ENCODE measurements around the gene JAG1. TPM values are rescaled to one million over a fixed set of nuclear protein-coding genes. Genes with fewer than 3 reads are reported as not detected.

JAG1 gene
- total and polyA plus RNA-seq, 2 donors (not counting 3 experiments of a cell fraction or from before 2014, with no cell fraction given), result 19.7 to 37.0 TPM

GRCh38 chr20:10643560-10643873, 30.3 kb downstream of the JAG1 start:
- no peaks in the 10 kb centered on the region for H3K9me3 ChIP-seq (replicated peaks; ENCODE audit: control insufficient read depth, insufficient read depth, low read length)
- intact Hi-C loops (cut with micrococcal nuclease) (no loop called here), dilution Hi-C loops (cut with MboI; ENCODE audit: extremely low pct_ligation_motif_present, low sequenced_read_pairs) (no loop called here)
- TF ChIP-seq EZH2 (IDR thresholded peaks at IDR 0.05; ENCODE audit: borderline replicate concordance, low read depth, low read length, severe bottlenecking) (no peak), POLR2AphosphoS5 (IDR thresholded peaks at IDR 0.05; ENCODE audit: insufficient read depth, low read depth, low read length) (no peak), MYC (IDR thresholded peaks at IDR 0.05; ENCODE audit: low read depth, low read length) (no peak), GATA2 (IDR thresholded peaks at IDR 0.05; ENCODE audit: insufficient read depth, insufficient read length, low read depth, low read length) (no peak), CTCF (IDR thresholded peaks at IDR 0.05; ENCODE audit: extremely low read depth in 1 of 2, insufficient read depth in 1 of 2, low read depth in 1 of 2, low read length in 2 of 2) (no peak), MAX (IDR thresholded peaks at IDR 0.05; ENCODE audit: insufficient read depth, insufficient read length) (no peak), POLR2A (IDR thresholded peaks at IDR 0.05; ENCODE audit: low read depth, low read length) (no peak), JUN (IDR thresholded peaks at IDR 0.05; ENCODE audit: borderline replicate concordance, insufficient read depth, insufficient read length, low read depth) (no peak), FOS (IDR thresholded peaks at IDR 0.05; ENCODE audit: borderline replicate concordance, insufficient read depth, low read length) (no peak)
- no TSS peak for BruUV-seq (replicated peaks)
- DNase-seq (ENCODE audit: low read depth, low spot score) (no peak), FAIRE-seq (no peak)
- peaks cover 16 to 71% of the 10 kb centered on the region in 2 experiments for H3K36me3 ChIP-seq (ENCODE audit: control insufficient read depth in 2 of 2, extremely low read depth in 1 of 2, insufficient read depth in 2 of 2, low read length in 2 of 2)
- H2AFZ ChIP-seq (ENCODE audit: low read depth, low read length), result no peak overlapping the region
- POLR2A ChIA-PET, result no interaction called here
- CTCF ChIA-PET, result no interaction called here
- H3K9ac ChIP-seq (replicated peaks; ENCODE audit: extremely low read depth, insufficient read depth, low read length), result no peak overlapping the region
- H3K4me2 ChIP-seq (ENCODE audit: insufficient read depth, low read length), result no peak overlapping the region
- H3K27ac ChIP-seq (ENCODE audit: insufficient read depth, low read depth, low read length), result no peak overlapping the region
- H3K79me2 ChIP-seq (ENCODE audit: control insufficient read depth, insufficient read depth, low read length), result no peaks in the 10 kb centered on the region
- H3K4me3 ChIP-seq (replicated peaks in 1 of 3; ENCODE audit: insufficient read depth in 1 of 3, low read depth in 1 of 3, low read length in 3 of 3), result no peak overlapping the region
- peaks cover 6% of the 10 kb centered on the region for H3K4me1 ChIP-seq (ENCODE audit: control insufficient read depth, extremely low read depth, insufficient read depth, low read length)
- no peaks in the 10 kb centered on the region for H4K20me1 ChIP-seq (replicated peaks; ENCODE audit: control insufficient read depth, extremely low read depth, insufficient read depth, low read length)
- no peaks in the 10 kb centered on the region for H3K9me1 ChIP-seq (replicated peaks; ENCODE audit: control insufficient read depth, extremely low read depth, insufficient read depth, low read length)
- H3K27me3 ChIP-seq (ENCODE audit: control insufficient read depth in 2 of 2, insufficient read depth in 2 of 2, low read length in 2 of 2), result no peaks in the 10 kb centered on the region

Measured in endothelial cell of umbilical vein (primary cell).